Thyroid gland (tissue), 4 donors: ENCODE results near the gene YPEL2. TPM values are rescaled to one million over a fixed set of nuclear protein-coding genes. Genes with fewer than 3 reads are reported as not detected.

Experiments used
- DNase-seq, 2 donors: peaks; one replicate each; pipeline ENCODE4 v3.0.0-alpha.2; 2019
- H3K27ac ChIP-seq, 3 donors: fragments of 200-600 bp; sonication (generic); 1 replicate in 2 of 3; 2 replicates in 1 of 3; pipeline ENCODE4 v1.5.1; 2016 to 2019; ENCODE audit warnings: mild to moderate bottlenecking in 1 of 3, moderate library complexity in 1 of 3
- H3K27me3 ChIP-seq: fragments of 200-600 bp; sonication (generic); one replicate; pipeline ENCODE4 v1.5.1; 2019
- H3K36me3 ChIP-seq, 2 donors: fragments of 200-600 bp; sonication (generic); one replicate each; pipeline ENCODE4 v1.5.1; 2016 to 2019
- H3K4me1 ChIP-seq, 2 donors: fragments of 200-600 bp; sonication (generic); one replicate each; pipeline ENCODE4 v1.5.1; 2017 to 2019
- H3K4me3 ChIP-seq, 3 donors: fragments of 200-600 bp; sonication (generic); replicated peaks in 1 of 3; 1 replicate in 2 of 3; 2 replicates in 1 of 3; pipeline ENCODE4 v1.5.1; 2016; ENCODE audit warnings: mild to moderate bottlenecking in 1 of 3
- H3K9me3 ChIP-seq: fragments of 200-600 bp; sonication (generic); one replicate; pipeline ENCODE4 v1.5.1; 2017
- CTCF ChIP-seq, 6 experiments: fragments of 200-600 bp in 3 of 6; fragments of 450-650 bp in 3 of 6; sonication (generic) in 3 of 6; IDR thresholded peaks; one replicate each; pipeline ENCODE4 v1.5.1; 2016 to 2019; ENCODE audit warnings: antibody characterized with exemption in 6 of 6, mild to moderate bottlenecking in 2 of 6, inconsistent platforms in 1 of 6, moderate library complexity in 1 of 6
- POLR2A ChIP-seq, 2 donors: fragments of 450-650 bp; IDR thresholded peaks; one replicate each; pipeline ENCODE4 v1.6.1; 2017; ENCODE audit warnings: antibody characterized with exemption in 2 of 2, mild to moderate bottlenecking in 2 of 2, moderate library complexity in 1 of 2
- WGBS, 2 donors: methylation state at CpG; one replicate each; pipeline ENCODE4 v1.1.5; 2017; 5-methylcytosine and 5-hydroxymethylcytosine counted together
- intact Hi-C: fragments of 100-400 bp; cut with DNase I; formaldehyde crosslinking; loops from one replicate; pipeline ENCODE4 v1.15.1; 2023
- total RNA-seq, 4 donors: library from RNA; depleted of rRNA; stranded (reverse); fragments of >200 nt; gene quantifications; one replicate each; pipeline ENCODE4 v1.2.3, GENCODE V29; 2016

YPEL2 gene
- total RNA-seq, 4 donors from 2014 or later, result 29.5 to 67.2 (median 39.9) TPM

GRCh38 chr17:59335685-59336084 lies 4.2 kb downstream of the YPEL2 start:
- WGBS, 2 donors, result 74 to 76% methylated on average over 10 of the region's 10 CpGs
- DNase-seq, result no peak
- Histone ChIP-seq H3K9me3 (no peaks in the 10 kb centered on the region), H3K4me1 (peaks cover 54 to 71% of the 10 kb centered on the region in 2 donors), H3K27ac (no peak overlapping the region), H3K36me3 (no peaks in the 10 kb centered on the region), H3K27me3 (no peaks in the 10 kb centered on the region), H3K4me3 (no peak overlapping the region)
- no peak for TF ChIP-seq POLR2A (IDR thresholded peaks at IDR 0.05)
- no peak for TF ChIP-seq CTCF (IDR thresholded peaks at IDR 0.05)
- intact Hi-C loops, result no loop called here

- Histone ChIP-seq H3K27me3 (no peaks in the 10 kb centered on the region), H3K4me3 (no peak overlapping the region), H3K36me3 (no peaks in the 10 kb centered on the region), H3K27ac (no peak overlapping the region), H3K4me1 (peaks cover 48 to 83% of the 10 kb centered on the region in 2 donors), H3K9me3 (no peaks in the 10 kb centered on the region)
- no peak for TF ChIP-seq POLR2A (IDR thresholded peaks at IDR 0.05)
- TF ChIP-seq CTCF (IDR thresholded peaks at IDR 0.05), result no peak
- no peak for DNase-seq
- intact Hi-C loops, result no loop called here
- WGBS, 2 donors, result 75 to 76% methylated on average over 5 of the region's 5 CpGs
Measured at GRCh38 chr17:59337741-59338299, 6.4 kb downstream of the YPEL2 start.

DNA sequence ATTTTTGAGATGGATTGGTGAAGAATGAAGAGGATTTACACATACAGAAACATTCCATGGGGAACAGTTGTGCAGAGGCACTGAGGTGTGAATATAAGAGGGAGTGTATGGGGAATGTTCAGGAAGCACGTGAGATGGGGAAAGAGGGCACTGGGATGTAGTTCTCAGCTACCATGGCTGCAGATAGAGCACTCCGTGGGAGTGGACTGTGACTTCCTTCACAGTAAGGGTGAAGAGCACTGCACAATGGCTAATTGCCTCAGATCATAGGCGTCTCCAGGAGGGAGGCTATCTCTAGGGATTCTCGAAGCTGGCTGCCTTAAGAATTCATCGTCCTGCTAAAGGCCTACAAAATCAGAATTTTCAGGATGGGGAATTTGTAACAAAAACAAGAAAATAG lies 7.0 kb downstream of the YPEL2 start:
- 72 to 78% methylated on average over 5 of the region's 5 CpGs for WGBS, 2 donors
- DNase-seq, result no peak
- Histone ChIP-seq H3K36me3 (no peaks in the 10 kb centered on the region), H3K4me1 (peaks cover 41 to 83% of the 10 kb centered on the region in 2 donors), H3K27me3 (no peaks in the 10 kb centered on the region), H3K27ac (no peak overlapping the region), H3K4me3 (no peak overlapping the region), H3K9me3 (no peaks in the 10 kb centered on the region)
- intact Hi-C loops, result no loop called here
- no peak for TF ChIP-seq CTCF (IDR thresholded peaks at IDR 0.05)
- no peak for TF ChIP-seq POLR2A (IDR thresholded peaks at IDR 0.05)

DNA sequence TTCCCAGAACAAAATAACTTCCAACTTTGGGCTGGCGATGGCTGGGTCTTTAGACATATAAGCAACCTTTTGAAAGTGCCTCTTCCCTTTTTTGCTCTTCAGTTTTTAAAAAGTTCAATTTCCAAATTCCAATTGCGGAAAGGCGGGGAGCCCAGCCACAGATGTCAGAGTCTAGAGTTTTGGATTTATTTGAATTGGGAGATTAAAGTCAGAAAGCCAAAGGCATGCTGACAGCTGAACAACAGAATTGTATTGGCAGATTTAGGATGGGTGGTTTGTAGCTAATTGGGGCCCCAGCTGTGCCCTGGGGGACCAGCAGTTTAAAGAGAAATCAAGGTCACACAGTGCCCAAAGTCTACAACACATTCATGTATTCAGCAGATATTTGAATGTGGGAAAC lies 10.5 kb downstream of the YPEL2 start:
- H3K9me3 ChIP-seq, result no peaks in the 10 kb centered on the region
- TF ChIP-seq CTCF (IDR thresholded peaks at IDR 0.05) (no peak), POLR2A (IDR thresholded peaks at IDR 0.05) (no peak)
- H3K4me1 ChIP-seq, result peaks cover 33 to 76% of the 10 kb centered on the region in 2 donors
- WGBS, 2 donors, result 88 to 96% methylated on average over 3 of the region's 3 CpGs
- intact Hi-C loops, result no loop called here
- no peak overlapping the region for H3K4me3 ChIP-seq
- H3K27me3 ChIP-seq, result no peaks in the 10 kb centered on the region
- H3K27ac ChIP-seq, result no peak overlapping the region
- no peaks in the 10 kb centered on the region for H3K36me3 ChIP-seq
- no peak for DNase-seq

DNA sequence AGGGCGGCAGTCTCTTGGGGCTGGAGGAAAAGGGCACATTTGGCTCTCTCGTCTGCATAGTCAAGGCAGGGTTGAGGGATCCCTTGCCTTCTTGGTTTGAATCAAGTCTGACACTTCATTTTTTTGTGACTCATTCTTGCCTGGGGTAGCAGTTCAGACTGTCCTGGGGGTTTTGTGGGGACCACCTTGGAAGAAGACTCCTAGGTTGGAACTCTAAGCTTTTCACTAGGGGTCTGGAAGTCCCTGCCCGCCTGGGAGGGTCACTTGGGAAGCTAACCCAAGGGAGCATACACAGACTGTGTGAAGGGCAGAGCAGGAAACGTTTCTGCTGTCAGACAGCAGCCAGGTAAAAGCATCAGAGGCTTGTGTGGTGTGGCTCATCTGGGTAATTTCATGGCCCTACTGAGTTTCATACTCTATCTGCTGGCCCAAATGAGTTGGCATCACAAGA lies 11.3 kb downstream of the YPEL2 start:
- Histone ChIP-seq H3K27me3 (no peaks in the 10 kb centered on the region), H3K4me1 (peaks cover 37 to 82% of the 10 kb centered on the region in 2 donors), H3K36me3 (no peaks in the 10 kb centered on the region), H3K9me3 (no peaks in the 10 kb centered on the region), H3K4me3 (no peak overlapping the region), H3K27ac (no peak overlapping the region)
- intact Hi-C loops, result no loop called here
- TF ChIP-seq POLR2A (IDR thresholded peaks at IDR 0.05) (no peak), CTCF (IDR thresholded peaks at IDR 0.05) (no peak)
- no peak for DNase-seq
- 67 to 83% methylated on average over 4 of the region's 4 CpGs for WGBS, 2 donors
